SU-DHL-6 (cell line): ENCODE data around the gene POLRMT.

ENCODE experiments used
- EZH2phosphoT487 ChIP-seq: fragments of 200-600 bp; sonication (generic), shearing (Covaris generic); conservative IDR thresholded peaks from 2 replicates; pipeline ENCODE4 v1.6.1; 2018; ENCODE audit warnings: mild to moderate bottlenecking, antibody characterized with exemption, low read length, moderate library complexity, mixed read lengths
- TF ChIP-seq, protein P1 (sequence below): fragments of 200-600 bp; sonication (generic); IDR thresholded peaks from one replicate; pipeline ENCODE4 v1.5.1; 2017; ENCODE audit warnings: antibody characterized with exemption, mild to moderate bottlenecking, low read length, moderate library complexity; ENCODE audit not compliant: insufficient read depth, poor library complexity, severe bottlenecking

DNA sequence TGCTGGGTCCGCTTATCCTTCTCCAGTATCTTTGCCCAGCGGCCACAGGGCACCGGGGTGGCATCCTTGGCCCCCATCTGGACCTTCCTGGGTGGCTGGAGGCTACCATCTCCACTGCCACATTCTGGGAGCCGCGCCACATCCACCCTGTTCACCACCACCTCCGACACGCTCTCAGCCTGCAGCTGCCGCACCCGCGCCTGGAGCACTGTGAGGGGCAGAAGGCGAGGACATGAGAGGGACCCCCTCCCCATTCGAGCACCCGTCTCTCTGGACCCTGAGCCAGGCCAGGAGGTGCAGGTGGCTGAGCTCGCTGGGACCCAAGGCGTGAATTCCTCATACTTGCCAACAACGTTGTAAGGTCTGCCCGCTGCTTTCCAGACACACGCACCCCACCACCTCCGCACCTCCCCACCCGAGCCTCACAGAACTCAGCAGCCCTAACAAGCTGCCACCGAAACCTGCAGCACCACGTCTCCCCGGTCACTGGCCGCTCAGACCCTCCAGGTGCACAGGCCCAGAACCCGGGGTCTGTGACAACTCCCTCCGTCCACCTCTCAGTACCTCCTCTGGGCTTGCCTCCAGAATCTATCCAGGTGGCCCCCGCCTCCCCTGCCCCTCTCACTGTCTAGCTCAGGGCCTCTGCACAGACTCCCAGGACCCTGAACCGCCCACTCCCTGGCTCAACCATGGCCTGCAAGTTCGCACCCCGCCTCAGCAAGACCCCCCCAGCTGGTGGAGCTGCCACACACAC is 3.2 kb downstream of the POLRMT start:
- TF ChIP-seq, protein P1, sequence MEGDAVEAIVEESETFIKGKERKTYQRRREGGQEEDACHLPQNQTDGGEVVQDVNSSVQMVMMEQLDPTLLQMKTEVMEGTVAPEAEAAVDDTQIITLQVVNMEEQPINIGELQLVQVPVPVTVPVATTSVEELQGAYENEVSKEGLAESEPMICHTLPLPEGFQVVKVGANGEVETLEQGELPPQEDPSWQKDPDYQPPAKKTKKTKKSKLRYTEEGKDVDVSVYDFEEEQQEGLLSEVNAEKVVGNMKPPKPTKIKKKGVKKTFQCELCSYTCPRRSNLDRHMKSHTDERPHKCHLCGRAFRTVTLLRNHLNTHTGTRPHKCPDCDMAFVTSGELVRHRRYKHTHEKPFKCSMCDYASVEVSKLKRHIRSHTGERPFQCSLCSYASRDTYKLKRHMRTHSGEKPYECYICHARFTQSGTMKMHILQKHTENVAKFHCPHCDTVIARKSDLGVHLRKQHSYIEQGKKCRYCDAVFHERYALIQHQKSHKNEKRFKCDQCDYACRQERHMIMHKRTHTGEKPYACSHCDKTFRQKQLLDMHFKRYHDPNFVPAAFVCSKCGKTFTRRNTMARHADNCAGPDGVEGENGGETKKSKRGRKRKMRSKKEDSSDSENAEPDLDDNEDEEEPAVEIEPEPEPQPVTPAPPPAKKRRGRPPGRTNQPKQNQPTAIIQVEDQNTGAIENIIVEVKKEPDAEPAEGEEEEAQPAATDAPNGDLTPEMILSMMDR, result no peak
- no peak for TF ChIP-seq EZH2phosphoT487
